Activated naive CD4-positive, alpha-beta T cell treated with anti-CD3 and anti-CD28 coated beads, Interleukin-2, amount 50 U/mL, for 24 hours (primary cell): ENCODE results near the gene JDP2.
"Not testable (repeated sequence)": the region's sequence is repeated elsewhere in the genome, so short reads cannot be mapped to it uniquely, and the experiment has no call there.

Source experiments
- H3K27ac Mint-ChIP-seq: one replicate; pipeline ENCODE4 v1.8.0; 2021; ENCODE audit warnings: mild to moderate bottlenecking, mixed read lengths
- H3K27me3 Mint-ChIP-seq: one replicate; pipeline ENCODE4 v1.8.0; 2021; ENCODE audit warnings: mixed read lengths
- H3K36me3 Mint-ChIP-seq: one replicate; pipeline ENCODE4 v1.8.0; 2021; ENCODE audit warnings: mixed read lengths
- H3K4me1 Mint-ChIP-seq: one replicate; pipeline ENCODE4 v1.8.0; 2021; ENCODE audit warnings: mixed read lengths
- H3K4me3 Mint-ChIP-seq: one replicate; pipeline ENCODE4 v1.8.0; 2021; ENCODE audit warnings: mild to moderate bottlenecking, mixed read lengths
- H3K9me3 Mint-ChIP-seq: one replicate; pipeline ENCODE4 v1.8.0; 2021; ENCODE audit warnings: mixed read lengths

Gene JDP2

GRCh38 chr14:75427482-75428229 is at the start of gene JDP2:
Gene JDP2, plus strand, starts transcription at chr14:75428022. Its CDS starts 9,899 bp downstream, at chr14:75437921.
- peak within 1 kb of the TSS; percentile 72 for H3K27ac Mint-ChIP-seq
- H3K27me3 Mint-ChIP-seq, result peaks cover 15% of the 10 kb centered on the region
- no peaks in the 10 kb centered on the region for H3K9me3 Mint-ChIP-seq
- peak within 1 kb of the TSS; percentile 76 for H3K4me3 Mint-ChIP-seq
- no peaks in the 10 kb centered on the region for H3K36me3 Mint-ChIP-seq
- peaks cover 9% of the 10 kb centered on the region for H3K4me1 Mint-ChIP-seq

GRCh38 chr14:75379246-75379929 is 48.4 kb upstream of the JDP2 start:
- H3K4me1 Mint-ChIP-seq, result no peaks in the 10 kb centered on the region
- no peak overlapping the region for H3K4me3 Mint-ChIP-seq
- H3K27me3 Mint-ChIP-seq, result peaks cover 12% of the 10 kb centered on the region
- H3K9me3 Mint-ChIP-seq, result peaks cover 6% of the 10 kb centered on the region
- H3K36me3 Mint-ChIP-seq, result peaks cover 3% of the 10 kb centered on the region
- no peak overlapping the region for H3K27ac Mint-ChIP-seq

GRCh38 chr14:75379930-75380270 is 47.9 kb upstream of the JDP2 start:
- H3K4me3 Mint-ChIP-seq, result no peak overlapping the region
- no peak overlapping the region for H3K27ac Mint-ChIP-seq
- H3K36me3 Mint-ChIP-seq, result peaks cover 8% of the 10 kb centered on the region
- H3K9me3 Mint-ChIP-seq, result peaks cover 10% of the 10 kb centered on the region
- H3K4me1 Mint-ChIP-seq, result no peaks in the 10 kb centered on the region
- H3K27me3 Mint-ChIP-seq, result peaks cover 13% of the 10 kb centered on the region

- H3K4me3 Mint-ChIP-seq, result no peak overlapping the region
- H3K36me3 Mint-ChIP-seq, result peaks cover 8% of the 10 kb centered on the region
- peaks cover 13% of the 10 kb centered on the region for H3K27me3 Mint-ChIP-seq
- no peaks in the 10 kb centered on the region for H3K4me1 Mint-ChIP-seq
- no peak overlapping the region for H3K27ac Mint-ChIP-seq
- peaks cover 10% of the 10 kb centered on the region for H3K9me3 Mint-ChIP-seq
Measured at GRCh38 chr14:75380656-75381055, 47.2 kb upstream of the JDP2 start.

- Mint-ChIP-seq H3K9me3 (peaks cover 10% of the 10 kb centered on the region), H3K27ac (no peak overlapping the region), H3K4me3 (no peak overlapping the region), H3K36me3 (peaks cover 8% of the 10 kb centered on the region), H3K4me1 (no peaks in the 10 kb centered on the region), H3K27me3 (peaks cover 13% of the 10 kb centered on the region)
Measured at GRCh38 chr14:75381642-75382041, 46.2 kb upstream of the JDP2 start.

- peaks cover 13% of the 10 kb centered on the region for H3K27me3 Mint-ChIP-seq
- H3K36me3 Mint-ChIP-seq, H3K4me3 Mint-ChIP-seq, H3K4me1 Mint-ChIP-seq, H3K27ac Mint-ChIP-seq: not testable (repeated sequence)
- H3K9me3 Mint-ChIP-seq, result peaks cover 10% of the 10 kb centered on the region
Measured at GRCh38 chr14:75383219-75383618, 44.6 kb upstream of the JDP2 start.

- no peaks in the 10 kb centered on the region for H3K4me1 Mint-ChIP-seq
- H3K4me3 Mint-ChIP-seq, result no peak overlapping the region
- H3K36me3 Mint-ChIP-seq, result peaks cover 8% of the 10 kb centered on the region
- H3K27ac Mint-ChIP-seq, result no peak overlapping the region
- H3K27me3 Mint-ChIP-seq, result peaks cover 13% of the 10 kb centered on the region
- H3K9me3 Mint-ChIP-seq, result peaks cover 10% of the 10 kb centered on the region
Measured at GRCh38 chr14:75383721-75384120, 44.1 kb upstream of the JDP2 start.

- no peak overlapping the region for H3K27ac Mint-ChIP-seq
- peaks cover 2% of the 10 kb centered on the region for H3K9me3 Mint-ChIP-seq
- H3K4me3 Mint-ChIP-seq, result no peak overlapping the region
- peaks cover under 1% of the 10 kb centered on the region for H3K27me3 Mint-ChIP-seq
- H3K36me3 Mint-ChIP-seq, result peaks cover 2% of the 10 kb centered on the region
- no peaks in the 10 kb centered on the region for H3K4me1 Mint-ChIP-seq
Measured at GRCh38 chr14:75389679-75390078, 38.1 kb upstream of the JDP2 start.

GRCh38 chr14:75390183-75390582 is 37.6 kb upstream of the JDP2 start:
- H3K27ac Mint-ChIP-seq, result no peak overlapping the region

GRCh38 chr14:75391953-75392352 is 35.9 kb upstream of the JDP2 start:
- H3K27ac Mint-ChIP-seq, result no peak overlapping the region
- no peaks in the 10 kb centered on the region for H3K36me3 Mint-ChIP-seq
- H3K27me3 Mint-ChIP-seq, result no peaks in the 10 kb centered on the region
- H3K4me3 Mint-ChIP-seq, result no peak overlapping the region
- H3K4me1 Mint-ChIP-seq, result no peaks in the 10 kb centered on the region
- no peaks in the 10 kb centered on the region for H3K9me3 Mint-ChIP-seq

More at GRCh38 chr14:75390183-75390582, 37.6 kb upstream of the JDP2 start:
- Mint-ChIP-seq H3K9me3 (no peaks in the 10 kb centered on the region), H3K36me3 (no peaks in the 10 kb centered on the region), H3K4me1 (no peaks in the 10 kb centered on the region), H3K27me3 (no peaks in the 10 kb centered on the region), H3K4me3 (no peak overlapping the region)

- Mint-ChIP-seq H3K4me3 (no peak overlapping the region), H3K9me3 (no peaks in the 10 kb centered on the region), H3K36me3 (no peaks in the 10 kb centered on the region), H3K4me1 (no peaks in the 10 kb centered on the region), H3K27me3 (no peaks in the 10 kb centered on the region), H3K27ac (no peak overlapping the region)
Measured at GRCh38 chr14:75392686-75393641, 34.9 kb upstream of the JDP2 start.

GRCh38 chr14:75393794-75394193 is 34.0 kb upstream of the JDP2 start:
- Mint-ChIP-seq H3K4me1 (no peaks in the 10 kb centered on the region), H3K36me3 (no peaks in the 10 kb centered on the region), H3K27ac (no peak overlapping the region), H3K4me3 (no peak overlapping the region), H3K9me3 (no peaks in the 10 kb centered on the region), H3K27me3 (no peaks in the 10 kb centered on the region)

- Mint-ChIP-seq H3K27ac (no peak overlapping the region), H3K27me3 (no peaks in the 10 kb centered on the region), H3K4me3 (no peak overlapping the region), H3K4me1 (no peaks in the 10 kb centered on the region), H3K36me3 (no peaks in the 10 kb centered on the region), H3K9me3 (no peaks in the 10 kb centered on the region)
Measured at GRCh38 chr14:75395862-75396261, 32.0 kb upstream of the JDP2 start.

- H3K27ac Mint-ChIP-seq, result no peak overlapping the region
- H3K36me3 Mint-ChIP-seq, result no peaks in the 10 kb centered on the region
Measured at GRCh38 chr14:75399321-75399720, 28.5 kb upstream of the JDP2 start.

GRCh38 chr14:75399843-75400775 is 27.7 kb upstream of the JDP2 start:
- Mint-ChIP-seq H3K27ac (no peak overlapping the region), H3K36me3 (no peaks in the 10 kb centered on the region), H3K4me3 (no peak overlapping the region), H3K9me3 (no peaks in the 10 kb centered on the region), H3K27me3 (no peaks in the 10 kb centered on the region), H3K4me1 (no peaks in the 10 kb centered on the region)

More at GRCh38 chr14:75399321-75399720, 28.5 kb upstream of the JDP2 start:
- Mint-ChIP-seq H3K9me3 (no peaks in the 10 kb centered on the region), H3K4me1 (no peaks in the 10 kb centered on the region), H3K27me3 (no peaks in the 10 kb centered on the region), H3K4me3 (no peak overlapping the region)
